Central memory CD4-positive, alpha-beta T cell (primary cell): ENCODE results near the gene NEDD8.
A peak's percentile ranks its signal among the peaks of the same experiment; 100 is the strongest.

Experiments used
- DNase-seq: peaks from one replicate; pipeline ENCODE4 v3.0.0; 2022
- total RNA-seq, 3 experiments: gene quantifications; one replicate each; lab custom pipeline; 2026; lab: John Stamatoyannopoulos, UW

Gene NEDD8
- 12.9 to 31.1 (median 24.6) reads per million in 3 experiments for total RNA-seq

GRCh38 chr14:24232121-24232644 is at the start of gene NEDD8:
TSS of gene NEDD8 (minus strand) at chr14:24232367. CDS start at chr14:24232267, 100 bp downstream.
- peak; percentile 88 for DNase-seq

GRCh38 chr14:24281636-24282035 is 49.5 kb upstream of the NEDD8 start:
- no peak for DNase-seq

- no peak for DNase-seq
These were observed 48.8 kb upstream of the NEDD8 start for GRCh38 chr14:24280797-24281460.

GRCh38 chr14:24279301-24280186 is 47.4 kb upstream of the NEDD8 start:
- peak; percentile 63 for DNase-seq

GRCh38 chr14:24278424-24278823 is 46.3 kb upstream of the NEDD8 start:
- DNase-seq = no peak

- no peak for DNase-seq
These were observed 45.6 kb upstream of the NEDD8 start for GRCh38 chr14:24277606-24278321.

- no peak for DNase-seq
These were observed 44.9 kb upstream of the NEDD8 start for GRCh38 chr14:24277071-24277470.

GRCh38 chr14:24274101-24274543 is 42.0 kb upstream of the NEDD8 start:
- peak; percentile 72 for DNase-seq

GRCh38 chr14:24273422-24273998 is 41.3 kb upstream of the NEDD8 start:
- no peak for DNase-seq

- DNase-seq = no peak
These were observed 40.3 kb upstream of the NEDD8 start for GRCh38 chr14:24272467-24272866.

- DNase-seq = no peak
These were observed 39.7 kb upstream of the NEDD8 start for GRCh38 chr14:24271834-24272263.

GRCh38 chr14:24271134-24271833 is 39.1 kb upstream of the NEDD8 start, which contains the start of gene RABGGTA:
TSS of gene RABGGTA (minus strand) at chr14:24271597. CDS start at chr14:24271115, 482 bp downstream.
- DNase-seq = peak; percentile 96

GRCh38 chr14:24270537-24271133 is 38.5 kb upstream of the NEDD8 start:
- DNase-seq = no peak

- DNase-seq = no peak
These were observed 37.9 kb upstream of the NEDD8 start for GRCh38 chr14:24269910-24270536.

GRCh38 chr14:24269368-24269767 is 37.2 kb upstream of the NEDD8 start:
- no peak for DNase-seq

GRCh38 chr14:24268225-24268624 is 36.1 kb upstream of the NEDD8 start:
- no peak for DNase-seq

- no peak for DNase-seq
These were observed 35.3 kb upstream of the NEDD8 start for GRCh38 chr14:24267516-24267915.

- DNase-seq = no peak
These were observed 34.4 kb upstream of the NEDD8 start for GRCh38 chr14:24266344-24267244.

- no peak for DNase-seq
These were observed 32.1 kb upstream of the NEDD8 start for GRCh38 chr14:24264298-24264697.

- DNase-seq = no peak
These were observed 31.7 kb upstream of the NEDD8 start for GRCh38 chr14:24263848-24264247.
